ENCODE measurements around the gene RBBP8NL. TPM values are rescaled to one million over a fixed set of nuclear protein-coding genes. Genes with fewer than 3 reads are reported as not detected.

The RBBP8NL gene
- total RNA-seq, 4 donors from 2014 or later: 4.3 to 8.5 (median 6.3) TPM

DNA sequence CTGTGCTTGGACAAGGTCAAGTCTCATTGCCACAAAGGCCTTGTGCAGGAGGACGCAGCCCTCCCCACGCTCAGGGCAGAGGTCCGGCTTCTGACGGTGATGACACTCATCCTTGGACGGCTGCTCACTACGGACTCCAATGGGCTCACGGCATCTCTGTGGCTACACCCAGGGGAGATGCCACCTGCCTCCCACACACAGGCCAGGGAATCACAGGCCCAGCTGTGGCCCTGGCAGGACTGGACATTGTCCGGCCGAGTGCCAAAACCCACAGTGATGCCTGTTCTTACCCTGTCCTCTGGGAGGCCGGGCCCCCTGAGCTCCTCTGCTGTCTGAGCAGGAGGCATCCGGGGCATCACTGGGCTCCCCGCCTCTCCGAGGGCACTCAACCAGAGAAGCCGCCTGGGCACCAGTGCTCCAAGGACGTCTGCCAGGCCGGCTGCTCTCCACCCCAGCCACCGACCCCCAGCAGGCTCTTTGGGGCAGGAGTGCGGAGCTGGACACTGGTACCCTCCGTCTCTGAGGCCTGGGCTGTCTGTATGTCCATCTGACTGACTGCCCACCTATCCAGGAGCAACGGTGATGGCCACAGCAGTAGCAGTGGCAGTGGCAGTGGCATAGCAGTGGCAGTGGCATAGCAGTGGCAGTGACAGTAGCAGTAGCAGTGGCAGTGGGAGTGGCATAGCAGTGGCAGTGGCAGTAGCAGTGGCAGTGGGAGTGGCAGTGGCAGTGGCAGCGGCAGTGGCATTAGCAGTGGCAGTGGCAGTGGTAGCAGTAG lies 1.9 kb downstream of the RBBP8NL start:
- TF ChIP-seq CTCF (IDR thresholded peaks at IDR 0.05) (no peak), POLR2A (IDR thresholded peaks at IDR 0.05) (no peak)
- intact Hi-C loops (cut with DNase I; ENCODE audit: low total_unique reads): no loop called here
- no peak overlapping the region for H3K4me3 ChIP-seq (ENCODE audit: low read depth, poor library complexity, severe bottlenecking)
- no peak for DNase-seq (ENCODE audit: low spot score in 2 of 2)
- WGBS, 2 donors: 84 to 88% methylated on average over 9 to 16 of the region's 21 CpGs

- DNase-seq (ENCODE audit: low spot score in 2 of 2): no peak
- 49 to 55% methylated on average over 16 to 23 of the region's 23 CpGs for WGBS, 2 donors
- H3K4me3 ChIP-seq (ENCODE audit: low read depth, poor library complexity, severe bottlenecking): no peak overlapping the region
- TF ChIP-seq CTCF (IDR thresholded peaks at IDR 0.05) (no peak), POLR2A (IDR thresholded peaks at IDR 0.05) (no peak)
- intact Hi-C loops (cut with DNase I; ENCODE audit: low total_unique reads): no loop called here
Measured at GRCh38 chr20:62424249-62425107, 2.9 kb downstream of the RBBP8NL start.

DNA sequence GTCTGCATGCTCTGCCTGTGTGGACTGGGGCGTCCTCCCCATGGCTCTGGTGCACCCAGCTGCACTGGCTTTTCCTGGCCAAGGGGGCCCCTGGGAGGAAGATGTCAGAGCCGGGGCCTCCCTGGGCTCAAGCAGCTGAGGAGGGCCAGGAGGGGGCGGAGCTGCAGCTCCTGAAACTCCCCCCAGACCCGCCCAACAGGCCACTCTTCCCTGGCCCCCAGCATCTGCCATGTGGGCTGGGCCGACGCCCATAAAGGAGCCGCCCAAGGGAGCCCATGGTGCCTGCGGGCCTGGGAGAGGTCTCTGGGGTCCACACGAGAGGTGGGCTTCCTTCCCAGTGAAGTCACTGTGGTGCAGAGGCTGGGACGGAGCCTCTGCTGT lies 4.0 kb downstream of the RBBP8NL start:
- no peak for TF ChIP-seq POLR2A (IDR thresholded peaks at IDR 0.05)
- TF ChIP-seq CTCF (IDR thresholded peaks at IDR 0.05): no peak
- H3K4me3 ChIP-seq (ENCODE audit: low read depth, poor library complexity, severe bottlenecking): no peak overlapping the region
- intact Hi-C loops (cut with DNase I; ENCODE audit: low total_unique reads): no loop called here
- WGBS, 2 donors: 13 to 30% methylated on average over 3 to 6 of the region's 10 CpGs
- no peak for DNase-seq (ENCODE audit: low spot score in 2 of 2)

- no peak for DNase-seq (ENCODE audit: low spot score in 2 of 2)
- WGBS, 2 donors: 82 to 84% methylated on average over 12 to 13 of the region's 20 CpGs
- intact Hi-C loops (cut with DNase I; ENCODE audit: low total_unique reads): no loop called here
Measured at GRCh38 chr20:62422636-62423325, 4.6 kb downstream of the RBBP8NL start.

DNA sequence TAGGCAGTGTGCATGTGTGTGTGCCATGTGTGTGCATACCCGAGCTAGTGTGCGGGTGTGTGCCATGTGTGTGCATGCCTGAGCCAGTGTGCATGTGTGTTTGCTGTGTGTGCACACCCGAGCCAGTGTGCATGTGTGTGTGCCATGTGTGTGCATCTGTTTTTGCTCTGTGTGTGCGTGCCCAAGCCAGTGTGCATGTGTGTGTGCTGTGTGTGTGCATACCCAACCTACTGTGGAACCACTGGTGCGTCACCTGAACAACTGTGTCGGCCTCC lies 5.7 kb downstream of the RBBP8NL start:
- WGBS, 2 donors: 72 to 95% methylated on average over 6 of the region's 6 CpGs
- TF ChIP-seq CTCF (IDR thresholded peaks at IDR 0.05) (no peak), POLR2A (IDR thresholded peaks at IDR 0.05) (no peak)
- no peak overlapping the region for H3K4me3 ChIP-seq (ENCODE audit: low read depth, poor library complexity, severe bottlenecking)
- intact Hi-C loops (cut with DNase I; ENCODE audit: low total_unique reads): no loop called here
- no peak for DNase-seq (ENCODE audit: low spot score in 2 of 2)

More at GRCh38 chr20:62422636-62423325, 4.6 kb downstream of the RBBP8NL start:
- no peak overlapping the region for H3K4me3 ChIP-seq (ENCODE audit: low read depth, poor library complexity, severe bottlenecking)
- no peak for TF ChIP-seq POLR2A (IDR thresholded peaks at IDR 0.05)
- no peak for TF ChIP-seq CTCF (IDR thresholded peaks at IDR 0.05)
